HepG2 (cell line): ENCODE data around the gene SLC25A33. TPM values are rescaled to one million over a fixed set of nuclear protein-coding genes. Genes with fewer than 3 reads are reported as not detected.

Experiments
- BRCA1 ChIP-seq: sonication (generic); formaldehyde crosslinking; IDR thresholded peaks from 2 replicates; pipeline ENCODE4 v1.4.0; 2020; ENCODE audit warnings: missing genetic modification reagents
- ISL2 ChIP-seq: sonication (generic); formaldehyde crosslinking; IDR thresholded peaks from 2 replicates; pipeline ENCODE4 v1.5.0; 2020; ENCODE audit warnings: missing genetic modification reagents
- KDM2A ChIP-seq: sonication (generic); formaldehyde crosslinking; IDR thresholded peaks from 2 replicates; pipeline ENCODE4 v1.4.0; 2020; ENCODE audit warnings: low read depth, missing genetic modification reagents, borderline replicate concordance
- KDM3A ChIP-seq: IDR thresholded peaks from 2 replicates; pipeline ENCODE4 v1.6.1; 2018; ENCODE audit warnings: low read depth, missing compliant biosample characterization
- KDM4B ChIP-seq: sonication (generic); formaldehyde crosslinking; IDR thresholded peaks from 2 replicates; pipeline ENCODE4 v1.4.0; 2020; ENCODE audit warnings: missing genetic modification reagents
- MYC ChIP-seq: sonication (generic); formaldehyde crosslinking; IDR thresholded peaks from 2 replicates; pipeline ENCODE4 v1.9.0; 2021; ENCODE audit warnings: missing genetic modification reagents, borderline replicate concordance
- NCOR1 ChIP-seq: fragments of 200-600 bp; sonication (generic); IDR thresholded peaks from 2 replicates; pipeline ENCODE4 v1.7.0; 2017; ENCODE audit warnings: antibody characterized with exemption, low read length, borderline replicate concordance
- NR1H2 ChIP-seq: sonication (generic); formaldehyde crosslinking; IDR thresholded peaks from 2 replicates; pipeline ENCODE4 v1.8.1; 2022; ENCODE audit warnings: low read depth, missing genetic modification reagents, borderline replicate concordance
- RFXAP ChIP-seq: sonication (generic); formaldehyde crosslinking; IDR thresholded peaks from 2 replicates; pipeline ENCODE4 v1.4.0; 2020; ENCODE audit warnings: missing genetic modification reagents, borderline replicate concordance
- SIN3B ChIP-seq: fragments of 150-350 bp; IDR thresholded peaks from 2 replicates; pipeline ENCODE4 v1.6.1; 2014; ENCODE audit warnings: low read length
- SRSF9 ChIP-seq: fragments of 200-400 bp; formaldehyde crosslinking; IDR thresholded peaks from 2 replicates; pipeline ENCODE4 v1.6.1; 2018; ENCODE audit warnings: borderline replicate concordance, mild to moderate bottlenecking, low read depth, low read length; ENCODE audit not compliant: insufficient read depth, poor library complexity, severe bottlenecking
- XRCC5 ChIP-seq: fragments of 200-400 bp; formaldehyde crosslinking; optimal IDR thresholded peaks from 2 replicates; pipeline ENCODE3; 2017; ENCODE audit warnings: mild to moderate bottlenecking, low read length
- ZNF17 ChIP-seq: sonication (generic); formaldehyde crosslinking; IDR thresholded peaks from 2 replicates; pipeline ENCODE4 v1.5.0; 2020; ENCODE audit warnings: mild to moderate bottlenecking, missing genetic modification reagents
- polyA plus RNA-seq, 8 experiments: library from polyadenylated mRNA; depleted of rRNA in 3 of 8; stranded (reverse) in 7 of 8; unstranded in 1 of 8; fragments of >200 nt; fragmentation: Illumina TruSeq in 4 of 8; extraction: Trizol in 4 of 8; gene quantifications; 2 replicates each; pipeline versions ENCODE4 v1.2.1 to v1.2.3, GENCODE V29; 2011 to 2016; ENCODE audit warnings: low read depth in 4 of 8, missing spikeins in 1 of 8, mixed read lengths in 1 of 8; ENCODE audit not compliant: insufficient read depth in 1 of 8
- total RNA-seq, 5 experiments: library from RNA; depleted of rRNA; stranded (reverse); fragments of >200 nt; fragmentation: Illumina TruSeq; extraction: Trizol; gene quantifications; 2 replicates each; pipeline ENCODE4 v1.2.3, GENCODE V29; 2016; ENCODE audit warnings: low read depth in 1 of 5
- TF ChIP-seq, protein P1 (sequence below), 2 experiments: sonication (generic) in 1 of 2; formaldehyde crosslinking in 1 of 2; IDR thresholded peaks; 2 replicates each; pipeline versions ENCODE4 v1.4.0 to v1.6.1; 2016 to 2020; ENCODE audit warnings: borderline replicate concordance in 1 of 2, low read depth in 1 of 2, mild to moderate bottlenecking in 1 of 2, missing genetic modification reagents in 1 of 2
- TF ChIP-seq, protein P2 (sequence below): sonication (generic); formaldehyde crosslinking; IDR thresholded peaks from 2 replicates; pipeline ENCODE4 v1.4.0; 2020; ENCODE audit warnings: missing genetic modification reagents
- TF ChIP-seq, protein P3 (sequence below): sonication (generic); formaldehyde crosslinking; IDR thresholded peaks from 2 replicates; pipeline ENCODE4 v1.5.0; 2020; ENCODE audit warnings: mild to moderate bottlenecking, missing genetic modification reagents
- TF ChIP-seq, protein P4 (sequence below): sonication (generic); formaldehyde crosslinking; IDR thresholded peaks from 2 replicates; pipeline ENCODE4 v1.4.0; 2020; ENCODE audit warnings: missing genetic modification reagents
- TF ChIP-seq, protein P5 (sequence below), 2 experiments: sonication (generic) in 1 of 2; formaldehyde crosslinking in 1 of 2; IDR thresholded peaks; 2 replicates each; pipeline versions ENCODE4 v1.5.1 to v1.6.1; 2011 to 2020; ENCODE audit warnings: borderline replicate concordance in 1 of 2, low read depth in 1 of 2, low read length in 1 of 2, mild to moderate bottlenecking in 1 of 2, missing genetic modification reagents in 1 of 2, moderate library complexity in 1 of 2

The SLC25A33 gene
- total and polyA plus RNA-seq, 2 of the 13 experiments (the other 11 are each of a cell fraction or from before 2014, with no cell fraction given) = 15.4 to 50.3 TPM

DNA sequence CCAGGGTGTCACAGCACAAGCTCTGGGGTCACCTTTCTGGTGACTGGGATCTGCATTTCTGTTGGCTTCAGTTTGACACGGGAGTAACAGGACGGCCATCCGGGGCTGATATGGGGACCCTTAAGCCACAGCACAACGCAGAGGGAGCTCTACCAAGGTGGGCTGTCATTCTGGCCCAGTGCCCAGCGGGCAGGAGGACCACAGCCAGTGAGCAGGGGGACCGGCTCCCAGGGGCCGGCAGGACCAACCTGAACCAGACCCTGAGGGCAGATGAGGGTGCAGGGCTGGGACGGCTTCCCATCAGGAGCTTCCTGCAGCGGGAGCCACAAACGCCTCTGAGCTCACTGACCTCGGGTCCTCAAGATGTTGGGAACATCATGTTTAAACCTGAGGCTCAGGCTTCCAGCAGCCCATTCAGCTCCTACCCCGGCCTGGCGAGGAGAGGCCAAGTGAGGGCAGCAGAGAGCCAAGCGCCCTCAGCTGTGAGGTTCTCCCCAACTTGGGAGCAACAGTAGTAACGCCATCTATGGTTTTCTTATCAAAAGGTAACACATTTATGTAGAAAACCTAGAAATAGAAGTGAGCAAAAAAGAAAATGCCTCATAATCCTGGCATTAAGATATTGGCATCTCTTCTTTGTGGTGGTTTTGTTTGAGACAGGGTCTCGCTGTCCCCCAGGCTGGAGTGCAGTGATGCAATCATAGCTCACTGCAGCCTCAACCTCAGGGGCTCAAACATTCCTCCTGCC is 76.2 kb downstream of the SLC25A33 start (continued):
- TF ChIP-seq, protein P1, sequence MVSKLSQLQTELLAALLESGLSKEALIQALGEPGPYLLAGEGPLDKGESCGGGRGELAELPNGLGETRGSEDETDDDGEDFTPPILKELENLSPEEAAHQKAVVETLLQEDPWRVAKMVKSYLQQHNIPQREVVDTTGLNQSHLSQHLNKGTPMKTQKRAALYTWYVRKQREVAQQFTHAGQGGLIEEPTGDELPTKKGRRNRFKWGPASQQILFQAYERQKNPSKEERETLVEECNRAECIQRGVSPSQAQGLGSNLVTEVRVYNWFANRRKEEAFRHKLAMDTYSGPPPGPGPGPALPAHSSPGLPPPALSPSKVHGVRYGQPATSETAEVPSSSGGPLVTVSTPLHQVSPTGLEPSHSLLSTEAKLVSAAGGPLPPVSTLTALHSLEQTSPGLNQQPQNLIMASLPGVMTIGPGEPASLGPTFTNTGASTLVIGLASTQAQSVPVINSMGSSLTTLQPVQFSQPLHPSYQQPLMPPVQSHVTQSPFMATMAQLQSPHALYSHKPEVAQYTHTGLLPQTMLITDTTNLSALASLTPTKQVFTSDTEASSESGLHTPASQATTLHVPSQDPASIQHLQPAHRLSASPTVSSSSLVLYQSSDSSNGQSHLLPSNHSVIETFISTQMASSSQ (IDR thresholded peaks at IDR 0.05; ENCODE audit: low read depth) = no peak
- TF ChIP-seq, protein P1 (CRISPR knock-in tag; IDR thresholded peaks at IDR 0.05; ENCODE audit: borderline replicate concordance) = no peak
- TF ChIP-seq, protein P2, sequence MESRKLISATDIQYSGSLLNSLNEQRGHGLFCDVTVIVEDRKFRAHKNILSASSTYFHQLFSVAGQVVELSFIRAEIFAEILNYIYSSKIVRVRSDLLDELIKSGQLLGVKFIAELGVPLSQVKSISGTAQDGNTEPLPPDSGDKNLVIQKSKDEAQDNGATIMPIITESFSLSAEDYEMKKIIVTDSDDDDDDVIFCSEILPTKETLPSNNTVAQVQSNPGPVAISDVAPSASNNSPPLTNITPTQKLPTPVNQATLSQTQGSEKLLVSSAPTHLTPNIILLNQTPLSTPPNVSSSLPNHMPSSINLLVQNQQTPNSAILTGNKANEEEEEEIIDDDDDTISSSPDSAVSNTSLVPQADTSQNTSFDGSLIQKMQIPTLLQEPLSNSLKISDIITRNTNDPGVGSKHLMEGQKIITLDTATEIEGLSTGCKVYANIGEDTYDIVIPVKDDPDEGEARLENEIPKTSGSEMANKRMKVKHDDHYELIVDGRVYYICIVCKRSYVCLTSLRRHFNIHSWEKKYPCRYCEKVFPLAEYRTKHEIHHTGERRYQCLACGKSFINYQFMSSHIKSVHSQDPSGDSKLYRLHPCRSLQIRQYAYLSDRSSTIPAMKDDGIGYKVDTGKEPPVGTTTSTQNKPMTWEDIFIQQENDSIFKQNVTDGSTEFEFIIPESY (CRISPR knock-in tag) = 0 out of 2 replicates have a peak, but pooled peaks have one; percentile 46
- TF ChIP-seq ZNF17 (CRISPR knock-in tag) (no peak), KDM2A (CRISPR knock-in tag) (peak; percentile 64; the same call in 1 of the 2 replicates), MYC (CRISPR knock-in tag) (no peak), ISL2 (CRISPR knock-in tag) (0 out of 2 replicates have a peak, but pooled peaks have one; percentile 17), NCOR1 (no peak), BRCA1 (CRISPR knock-in tag) (no peak), RFXAP (CRISPR knock-in tag) (0 out of 2 replicates have a peak, but pooled peaks have one; percentile 58), KDM4B (CRISPR knock-in tag) (no peak), XRCC5 (peak; percentile 42), KDM3A (no peak), NR1H2 (CRISPR knock-in tag) (no peak), SIN3B (no peak), SRSF9 (no peak)
- TF ChIP-seq, protein P3, sequence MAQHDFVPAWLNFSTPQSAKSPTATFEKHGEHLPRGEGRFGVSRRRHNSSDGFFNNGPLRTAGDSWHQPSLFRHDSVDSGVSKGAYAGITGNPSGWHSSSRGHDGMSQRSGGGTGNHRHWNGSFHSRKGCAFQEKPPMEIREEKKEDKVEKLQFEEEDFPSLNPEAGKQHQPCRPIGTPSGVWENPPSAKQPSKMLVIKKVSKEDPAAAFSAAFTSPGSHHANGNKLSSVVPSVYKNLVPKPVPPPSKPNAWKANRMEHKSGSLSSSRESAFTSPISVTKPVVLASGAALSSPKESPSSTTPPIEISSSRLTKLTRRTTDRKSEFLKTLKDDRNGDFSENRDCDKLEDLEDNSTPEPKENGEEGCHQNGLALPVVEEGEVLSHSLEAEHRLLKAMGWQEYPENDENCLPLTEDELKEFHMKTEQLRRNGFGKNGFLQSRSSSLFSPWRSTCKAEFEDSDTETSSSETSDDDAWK (CRISPR knock-in tag) = no peak
- TF ChIP-seq, protein P4, sequence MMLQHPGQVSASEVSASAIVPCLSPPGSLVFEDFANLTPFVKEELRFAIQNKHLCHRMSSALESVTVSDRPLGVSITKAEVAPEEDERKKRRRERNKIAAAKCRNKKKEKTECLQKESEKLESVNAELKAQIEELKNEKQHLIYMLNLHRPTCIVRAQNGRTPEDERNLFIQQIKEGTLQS (CRISPR knock-in tag) = peak; percentile 25; the same call in 1 of the 2 replicates
- TF ChIP-seq, protein P5, sequence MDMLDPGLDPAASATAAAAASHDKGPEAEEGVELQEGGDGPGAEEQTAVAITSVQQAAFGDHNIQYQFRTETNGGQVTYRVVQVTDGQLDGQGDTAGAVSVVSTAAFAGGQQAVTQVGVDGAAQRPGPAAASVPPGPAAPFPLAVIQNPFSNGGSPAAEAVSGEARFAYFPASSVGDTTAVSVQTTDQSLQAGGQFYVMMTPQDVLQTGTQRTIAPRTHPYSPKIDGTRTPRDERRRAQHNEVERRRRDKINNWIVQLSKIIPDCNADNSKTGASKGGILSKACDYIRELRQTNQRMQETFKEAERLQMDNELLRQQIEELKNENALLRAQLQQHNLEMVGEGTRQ (IDR thresholded peaks at IDR 0.05; ENCODE audit: low read depth, low read length) = no peak
- TF ChIP-seq, protein P5 (CRISPR knock-in tag; IDR thresholded peaks at IDR 0.05; ENCODE audit: borderline replicate concordance) = no peak
